Measurements from ENCODE around the gene SPOP.

DNA sequence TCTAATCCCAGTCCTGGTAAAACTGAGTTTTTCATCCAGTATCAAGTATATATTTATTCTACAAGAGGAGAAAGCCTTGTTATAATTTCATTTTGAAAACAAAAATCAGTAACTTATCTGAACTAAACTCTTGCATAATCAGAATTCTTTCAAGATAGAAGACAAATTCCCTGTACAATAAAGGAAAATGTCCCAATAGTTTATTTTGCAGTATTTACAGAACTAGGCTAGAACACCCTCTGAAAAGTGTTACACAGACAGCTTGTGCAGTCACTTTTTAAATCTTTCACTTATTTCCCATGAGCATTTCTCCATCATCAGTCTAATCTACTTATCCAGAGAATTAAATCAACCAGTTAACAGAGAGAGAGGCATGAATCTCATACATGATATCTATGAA lies 48.5 kb downstream of the SPOP start:
- no peak for TF ChIP-seq CTCF (IDR thresholded peaks at IDR 0.05; ENCODE audit: insufficient read depth, low read depth, low read length)
- TF ChIP-seq EZH2 (IDR thresholded peaks at IDR 0.05; ENCODE audit: insufficient read depth, low read length) = no peak
